NCI-H2029 (cell line): Measurements from ENCODE around the gene AAK1.
"Not testable (repeated sequence)": the region's sequence is repeated elsewhere in the genome, so short reads cannot be mapped to it uniquely, and the experiment has no call there.

Experiments used
- DNase-seq: peaks from one replicate; lab custom pipeline; 2025; lab: John Stamatoyannopoulos, UW

Gene AAK1

GRCh38 chr2:69571189-69571588 lies 72.3 kb downstream of the AAK1 start:
- DNase-seq, result no peak

GRCh38 chr2:69570474-69570873 lies 73.1 kb downstream of the AAK1 start:
- no peak for DNase-seq

- DNase-seq, result no peak
Measured at GRCh38 chr2:69567909-69568300, 75.6 kb downstream of the AAK1 start.

DNA sequence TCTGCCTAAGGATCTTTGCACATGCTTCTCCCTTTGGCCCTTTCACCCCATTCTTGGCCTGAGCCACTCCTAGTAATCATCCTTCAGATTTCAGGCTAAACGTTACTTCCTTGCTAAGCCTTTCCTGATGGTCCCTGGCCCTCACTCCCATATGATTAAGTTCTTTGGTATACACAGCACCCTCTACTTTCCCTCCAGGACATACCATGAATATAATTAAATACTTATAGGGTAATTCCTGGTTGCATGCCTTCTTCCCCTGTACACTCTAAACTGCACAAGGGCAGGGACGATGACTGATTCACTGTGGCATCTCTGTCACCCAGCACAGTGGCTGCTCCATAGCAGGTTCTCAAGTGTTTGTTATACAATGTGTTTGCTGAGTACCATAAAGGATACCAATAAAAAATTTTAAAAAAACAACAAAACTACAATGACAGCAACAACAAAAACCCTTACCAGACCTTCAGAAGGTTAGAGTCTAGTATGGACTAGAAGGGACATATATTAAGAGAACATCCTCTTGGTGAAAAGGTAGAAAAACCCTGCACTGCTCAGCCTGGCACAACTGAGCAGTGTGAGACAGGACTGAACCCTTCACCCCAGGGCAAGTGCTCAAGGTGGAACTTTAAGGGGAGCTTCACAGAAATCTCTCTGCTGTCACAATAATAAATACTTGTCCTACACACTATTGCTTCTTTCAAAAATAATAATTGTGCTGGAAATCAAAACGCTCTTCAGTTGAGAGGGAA lies 76.2 kb downstream of the AAK1 start:
- DNase-seq, result no peak

GRCh38 chr2:69566669-69567068 lies 76.9 kb downstream of the AAK1 start:
- no peak for DNase-seq

DNA sequence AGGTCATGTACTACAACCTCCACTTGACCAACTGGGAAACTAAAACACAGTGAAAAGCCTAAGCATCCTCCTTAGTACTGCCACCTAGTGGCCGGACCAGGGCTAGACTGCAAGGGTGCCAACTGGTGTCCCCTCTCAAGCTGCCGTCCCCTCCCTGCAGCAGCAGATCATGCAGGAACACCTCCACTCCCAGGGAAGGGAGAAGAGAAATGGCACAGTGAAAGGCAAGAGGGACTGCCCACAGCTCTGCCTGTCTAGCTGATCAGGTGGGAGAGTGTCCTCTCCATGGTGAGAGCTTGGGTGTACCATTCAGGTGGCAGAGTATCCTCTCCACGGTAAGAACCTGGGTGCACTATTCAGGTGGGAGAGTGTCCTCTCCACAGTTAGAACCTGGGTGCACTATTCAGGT lies 78.1 kb downstream of the AAK1 start:
- DNase-seq, result peak; percentile 19

DNA sequence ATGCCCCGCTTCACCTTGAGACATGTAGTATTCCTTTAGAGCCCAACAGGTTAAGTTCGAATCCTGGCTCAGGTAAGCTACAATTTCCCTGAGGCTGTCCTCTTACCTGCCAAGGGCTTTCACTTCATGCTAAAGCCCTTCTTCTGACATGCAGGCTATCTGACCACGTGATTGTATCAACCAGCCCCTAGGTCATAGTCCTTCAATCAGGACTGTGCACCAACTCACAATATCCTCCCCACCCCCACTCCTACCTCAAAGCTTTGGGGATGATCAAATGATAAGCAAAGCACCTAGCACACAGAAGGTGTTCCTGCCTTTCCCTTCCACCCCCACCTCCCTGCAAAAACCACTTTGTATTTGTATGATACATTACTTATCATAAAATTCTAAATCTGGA lies 78.9 kb downstream of the AAK1 start:
- no peak for DNase-seq

DNA sequence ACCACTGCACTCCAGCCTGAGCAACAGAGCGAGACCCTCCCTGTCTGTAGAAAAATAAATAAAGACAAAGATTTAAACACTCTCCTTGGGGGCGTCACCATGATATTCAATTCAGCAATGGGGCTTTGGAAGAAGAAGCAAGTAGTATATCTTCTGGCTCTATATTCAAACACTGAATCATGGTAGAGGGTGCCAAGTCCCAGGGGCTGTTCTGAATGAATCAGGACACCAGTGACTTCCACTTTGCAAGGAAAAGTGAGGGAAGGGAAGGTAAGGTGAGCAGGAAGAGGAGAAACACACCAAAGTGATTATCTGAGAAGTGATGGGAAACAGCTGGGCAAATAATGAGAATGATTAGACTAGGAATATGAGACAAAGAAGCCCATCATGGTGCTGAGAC lies 80.5 kb downstream of the AAK1 start:
- DNase-seq, result no peak

GRCh38 chr2:69561101-69561500 lies 82.4 kb downstream of the AAK1 start:
- DNase-seq, result no peak

- no peak for DNase-seq
Measured at GRCh38 chr2:69560147-69560482, 83.4 kb downstream of the AAK1 start.

GRCh38 chr2:69559442-69560146 lies 83.9 kb downstream of the AAK1 start:
- DNase-seq, result peak; percentile 25

- no peak for DNase-seq
Measured at GRCh38 chr2:69556008-69556407, 87.5 kb downstream of the AAK1 start.

- no peak for DNase-seq
Measured at GRCh38 chr2:69554981-69555380, 88.6 kb downstream of the AAK1 start.

GRCh38 chr2:69554568-69554967 lies 89.0 kb downstream of the AAK1 start:
- DNase-seq, result no peak

GRCh38 chr2:69553991-69554390 lies 89.5 kb downstream of the AAK1 start:
- DNase-seq, result no peak

DNA sequence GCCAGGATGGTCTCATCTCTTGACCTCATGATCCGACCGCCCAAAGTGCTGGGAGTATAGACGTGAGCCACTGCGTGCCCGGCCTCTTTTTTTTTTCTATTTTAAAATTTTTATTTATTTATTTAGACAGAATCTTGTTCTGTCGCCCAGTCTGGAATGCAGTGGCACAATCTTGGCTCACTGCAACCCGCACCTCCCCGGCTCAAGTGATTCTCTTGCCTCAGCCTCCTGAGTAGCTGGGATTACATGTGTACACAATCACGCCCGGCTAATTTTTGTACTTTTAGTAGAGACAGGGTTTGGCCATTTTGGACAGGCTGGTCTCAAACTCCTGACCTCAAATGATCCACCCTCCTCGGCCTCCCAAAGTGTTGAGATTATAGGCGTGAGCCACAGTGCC lies 93.0 kb downstream of the AAK1 start:
- not testable (repeated sequence) for DNase-seq

- no peak for DNase-seq
Measured at GRCh38 chr2:69549421-69549820, 94.1 kb downstream of the AAK1 start.

DNA sequence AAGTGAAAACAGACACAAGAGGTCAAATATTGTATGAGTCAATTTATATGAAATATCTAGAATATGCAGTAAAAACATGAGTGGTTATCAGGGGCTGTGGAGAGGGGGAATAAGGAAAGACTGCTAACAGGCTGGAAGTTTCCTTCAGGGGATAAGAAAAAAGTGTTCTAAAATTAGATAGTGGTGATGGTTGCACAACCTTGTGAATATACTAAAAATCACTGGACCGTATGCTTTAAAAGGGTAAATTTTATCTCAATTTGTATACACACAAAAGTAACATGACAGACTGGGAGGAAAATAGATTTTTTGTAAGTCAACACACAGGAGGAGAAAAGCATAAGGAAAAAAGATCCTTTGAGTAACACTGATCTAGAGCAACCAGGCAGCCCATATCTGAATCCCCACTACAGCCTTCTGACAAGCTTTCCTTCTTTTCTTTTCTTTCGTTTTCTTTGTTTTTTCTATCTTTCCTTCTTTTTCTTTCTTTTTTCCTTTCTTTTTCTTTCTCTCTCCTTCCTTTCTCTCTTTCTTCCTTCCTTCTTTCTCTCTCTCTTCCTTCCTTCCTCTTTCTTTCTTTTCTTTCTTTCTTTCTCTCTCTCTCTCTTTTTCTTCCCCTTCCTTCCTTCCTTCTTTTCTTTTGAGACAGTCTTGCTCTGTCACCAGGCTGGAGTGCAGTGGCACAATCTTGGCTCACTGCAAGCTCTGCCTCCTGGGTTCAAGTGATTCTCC lies 95.4 kb downstream of the AAK1 start:
- DNase-seq, result no peak

GRCh38 chr2:69546646-69547045 lies 96.9 kb downstream of the AAK1 start:
- no peak for DNase-seq

- DNase-seq, result no peak
Measured at GRCh38 chr2:69545477-69545932, 98.0 kb downstream of the AAK1 start.

DNA sequence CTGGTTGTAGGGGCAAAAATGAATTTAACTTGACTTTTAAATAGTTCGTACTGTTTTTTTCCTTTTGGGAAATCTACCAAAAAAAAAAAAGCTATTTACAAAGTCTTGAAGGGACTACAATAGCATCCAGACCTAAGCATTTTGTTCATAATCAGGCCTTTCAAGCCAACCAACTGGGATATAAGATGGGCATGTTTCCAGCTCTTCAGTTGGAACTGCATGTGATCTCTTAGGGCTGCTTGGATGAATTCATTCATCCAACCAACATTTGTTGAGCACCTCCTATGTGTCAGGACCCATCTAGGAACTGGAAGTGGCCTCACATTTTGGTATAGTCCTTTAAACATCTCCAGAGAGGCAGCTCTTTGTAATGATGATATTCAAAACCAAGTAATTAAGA lies 98.6 kb downstream of the AAK1 start:
- DNase-seq, result no peak

- no peak for DNase-seq
Measured at GRCh38 chr2:69539549-69539908, 104.0 kb downstream of the AAK1 start.

DNA sequence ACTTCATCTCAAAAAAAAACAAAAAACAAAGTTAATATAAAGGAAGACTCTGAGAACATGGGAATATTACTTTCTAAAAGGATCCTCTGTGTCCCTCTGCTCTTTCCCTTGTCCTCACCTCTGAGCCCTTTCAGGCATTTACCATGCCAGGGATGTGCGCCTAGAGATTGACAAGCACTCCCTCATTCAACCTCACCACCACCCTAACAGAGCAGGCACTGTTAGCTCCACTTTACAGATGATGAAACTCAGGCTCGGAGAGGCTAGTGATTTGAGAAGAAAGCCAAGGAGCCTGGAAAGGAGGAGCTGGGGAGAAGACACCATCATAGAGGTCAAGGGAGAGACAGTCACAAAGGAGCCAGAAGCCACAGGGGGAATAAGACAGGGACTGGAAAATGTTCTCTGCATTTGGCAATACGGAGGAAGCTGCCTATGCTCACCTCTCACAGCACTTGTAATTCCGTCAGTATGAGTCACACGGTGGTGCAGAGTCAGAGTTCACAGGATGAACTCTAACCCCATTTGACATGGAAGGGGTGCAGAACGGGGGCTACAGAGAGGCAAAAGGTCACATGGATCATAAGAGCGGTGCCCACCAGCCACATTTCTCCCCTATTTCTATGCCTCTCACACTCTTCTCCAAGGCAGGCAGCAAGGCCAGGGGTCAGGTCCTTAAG lies 104.5 kb downstream of the AAK1 start:
- DNase-seq, result no peak
